NCI-H510A treated with DMSO at 0.1 percent for 48 hours (cell line): ENCODE results near the gene RAB27B.

Source experiments
- DNase-seq: peaks from one replicate; lab custom pipeline; 2025; lab: John Stamatoyannopoulos, UW

RAB27B gene

GRCh38 chr18:54867131-54867530, 38.9 kb downstream of the RAB27B start:
- no peak for DNase-seq

GRCh38 chr18:54871231-54871630, 43.0 kb downstream of the RAB27B start:
- DNase-seq = no peak

- no peak for DNase-seq
Measured at GRCh38 chr18:54872681-54873080, 44.4 kb downstream of the RAB27B start.

GRCh38 chr18:54873884-54874255, 45.6 kb downstream of the RAB27B start:
- no peak for DNase-seq

- DNase-seq = no peak
Measured at GRCh38 chr18:54875063-54875462, 46.8 kb downstream of the RAB27B start.

GRCh38 chr18:54877076-54877475, 48.8 kb downstream of the RAB27B start:
- DNase-seq = no peak

GRCh38 chr18:54878159-54878622, 49.9 kb downstream of the RAB27B start:
- DNase-seq = no peak

- DNase-seq = no peak
Measured at GRCh38 chr18:54878659-54879358, 50.5 kb downstream of the RAB27B start.

- DNase-seq = no peak
Measured at GRCh38 chr18:54879691-54880090, 51.4 kb downstream of the RAB27B start.

- DNase-seq = no peak
Measured at GRCh38 chr18:54880395-54881105, 52.3 kb downstream of the RAB27B start.

GRCh38 chr18:54881229-54881768, 53.0 kb downstream of the RAB27B start:
- no peak for DNase-seq

- no peak for DNase-seq
Measured at GRCh38 chr18:54882318-54882717, 54.0 kb downstream of the RAB27B start.

GRCh38 chr18:54883816-54884604, 55.7 kb downstream of the RAB27B start:
- DNase-seq = no peak

GRCh38 chr18:54888378-54888777, 60.1 kb downstream of the RAB27B start:
- DNase-seq = no peak

GRCh38 chr18:54888933-54889332, 60.7 kb downstream of the RAB27B start:
- no peak for DNase-seq

- DNase-seq = no peak
Measured at GRCh38 chr18:54899500-54899899, 71.2 kb downstream of the RAB27B start.

- DNase-seq = no peak
Measured at GRCh38 chr18:54900290-54900689, 72.0 kb downstream of the RAB27B start.

- no peak for DNase-seq
Measured at GRCh38 chr18:54904581-54904980, 76.3 kb downstream of the RAB27B start.

GRCh38 chr18:54905629-54906028, 77.4 kb downstream of the RAB27B start:
- no peak for DNase-seq

GRCh38 chr18:54906331-54907185, 78.3 kb downstream of the RAB27B start:
- DNase-seq = no peak

GRCh38 chr18:54909538-54909937, 81.3 kb downstream of the RAB27B start:
- DNase-seq = no peak
